Heart right ventricle (tissue), 16 donors: ENCODE results near the gene SMAP1. TPM values are rescaled to one million over a fixed set of nuclear protein-coding genes. Genes with fewer than 3 reads are reported as not detected.

ENCODE experiments used
- ATAC-seq, 8 donors: fragments of 200-7000 bp; cut with Tn5 transposase; one replicate each; pipeline ENCODE4 v1.9.1; 2020; ENCODE audit warnings: mild to moderate bottlenecking in 8 of 8, moderate library complexity in 8 of 8, moderate number of reproducible peaks in 1 of 8
- DNase-seq, 2 donors: peaks; one replicate each; pipeline ENCODE4 v3.0.0-alpha.2; 2020
- H3K27ac ChIP-seq, 10 donors: fragments of 200-600 bp; sonication (generic) in 2 of 10; one replicate each; pipeline versions ENCODE4 v1.5.0 to v1.8.0; 2020 to 2022; ENCODE audit warnings: mild to moderate bottlenecking in 3 of 10
- H3K27me3 ChIP-seq, 7 donors: fragments of 200-600 bp; one replicate each; pipeline ENCODE4 v1.8.0; 2021 to 2022; ENCODE audit warnings: mild to moderate bottlenecking in 2 of 7
- H3K36me3 ChIP-seq, 9 donors: fragments of 200-600 bp; sonication (generic) in 1 of 9; one replicate each; pipeline versions ENCODE4 v1.5.0 to v1.8.0; 2020 to 2022; ENCODE audit warnings: mild to moderate bottlenecking in 2 of 9
- H3K4me1 ChIP-seq, 9 donors: fragments of 200-600 bp; sonication (generic) in 1 of 9; one replicate each; pipeline versions ENCODE4 v1.5.0 to v1.8.0; 2020 to 2022; ENCODE audit warnings: mild to moderate bottlenecking in 4 of 9
- H3K4me3 ChIP-seq, 10 donors: fragments of 200-600 bp; sonication (generic) in 2 of 10; one replicate each; pipeline versions ENCODE4 v1.5.0 to v1.8.0; 2020 to 2022; ENCODE audit warnings: mild to moderate bottlenecking in 7 of 10, moderate library complexity in 2 of 10
- H3K9me3 ChIP-seq, 11 donors: fragments of 200-600 bp in 10 of 11; sonication (generic) in 2 of 11; one replicate each; pipeline versions ENCODE4 v1.5.0 to v1.8.0; 2013 to 2022; ENCODE audit warnings: mild to moderate bottlenecking in 2 of 11, control low read depth in 1 of 11, moderate library complexity in 1 of 11
- WGBS, 2 donors: extraction: QIAGEN DNeasy Blood & Tissue Kit; methylation state at CpG; one replicate each; pipeline ENCODE4 v1.1.7; 2013; ENCODE audit warnings: inconsistent platforms in 1 of 2; 5-methylcytosine and 5-hydroxymethylcytosine counted together
- intact Hi-C, 10 donors: fragments of 100-400 bp; cut with DNase I; formaldehyde crosslinking; loops; one replicate each; pipeline versions ENCODE4 v1.11.1 to v1.14.2; 2022
- polyA plus RNA-seq, 2 donors: library from polyadenylated mRNA; stranded (reverse); fragments of 200-250 nt; gene quantifications; one replicate each; pipeline ENCODE4 v1.2.3, GENCODE V29; 2013
- total RNA-seq, 10 donors: library from RNA; stranded (reverse); fragmentation: NEBNext Ultra II Directional in 3 of 10; extraction: Animal tissue kit (Norgen Biotek cat#: 25700) in 3 of 10; gene quantifications; one replicate each; pipeline versions ENCODE4 v1.2.1 to v1.2.4, GENCODE V29; 2021 to 2023
- TF ChIP-seq, protein P1 (sequence below), 9 donors: fragments of 200-600 bp; sonication (generic) in 2 of 9; IDR thresholded peaks; one replicate each; pipeline versions ENCODE4 v1.5.0 to v1.8.0; 2021 to 2022; ENCODE audit warnings: antibody characterized with exemption in 9 of 9, mild to moderate bottlenecking in 5 of 9, moderate library complexity in 1 of 9
- donor health status: Arrhythmogenic right ventricular cardiomyopathy.
- donor health status: ischemic (EF 13 %, LVEDD 7.1; RV severe dilation, severe dysfunction).
- donor health status: healthy with polysubstance abuse.
- donor health status: DM: no; HTN: yes; CAD: no.
- donor health status: DM: no; HTN: no; CAD: no.
- donor health status: ischemic (EF 25% LVEDD 6.9; RV normal size, moderate dysfunction).
- donor health status: ischemic (EF 25% LVEDD 5.7; RV mildly dilated, moderate dysfunction).
- donor health status: healthy.
- donor health status: DM: yes; HTN: yes; CAD: no.
- donor health status: Ischemic cardiomyopathy.
- donor health status: ischemic (EF 35%, LVEDD 5.7; RV mildly dilated, moderate dysfunction).
- donor health status: nonischemic (EF 11% LVEDD 7.7; RV severe dilation, severe dysfunction).
- donor health status: DM: yes; HTN: yes; CAD: no.
- donor health status: PGD.
- donor health status: ischemic (EF 29% LVEDD 5.4; RV normal size, mild dysfunction).
- donor health status: nonischemic (EF 23%, LVEDD 6.1; RV moderate dilation, normal function).

Gene SMAP1
- total and polyA plus RNA-seq, 12 donors, result 12.8 to 36.3 (median 30.3) TPM

- intact Hi-C loops, result loop anchor here in 5 of 10 donors (2.0 to 10.0 kb wide), 6 partner anchors 174 to 304 kb away; partner anchors contain the start of gene B3GAT2 (in 2 of the 5)
- no peak overlapping the region for H3K27ac ChIP-seq
- no peaks in the 10 kb centered on the region for H3K36me3 ChIP-seq
- 39 to 58% methylated on average over 2 of the region's 2 CpGs for WGBS, 2 donors
- no peak overlapping the region for H3K4me3 ChIP-seq
- ATAC-seq, result no peak
- peaks cover 0 to 6% (median 0%) of the 10 kb centered on the region in 11 donors for H3K9me3 ChIP-seq
- no peak for DNase-seq
- no peaks in the 10 kb centered on the region for H3K27me3 ChIP-seq
- TF ChIP-seq, protein P1, sequence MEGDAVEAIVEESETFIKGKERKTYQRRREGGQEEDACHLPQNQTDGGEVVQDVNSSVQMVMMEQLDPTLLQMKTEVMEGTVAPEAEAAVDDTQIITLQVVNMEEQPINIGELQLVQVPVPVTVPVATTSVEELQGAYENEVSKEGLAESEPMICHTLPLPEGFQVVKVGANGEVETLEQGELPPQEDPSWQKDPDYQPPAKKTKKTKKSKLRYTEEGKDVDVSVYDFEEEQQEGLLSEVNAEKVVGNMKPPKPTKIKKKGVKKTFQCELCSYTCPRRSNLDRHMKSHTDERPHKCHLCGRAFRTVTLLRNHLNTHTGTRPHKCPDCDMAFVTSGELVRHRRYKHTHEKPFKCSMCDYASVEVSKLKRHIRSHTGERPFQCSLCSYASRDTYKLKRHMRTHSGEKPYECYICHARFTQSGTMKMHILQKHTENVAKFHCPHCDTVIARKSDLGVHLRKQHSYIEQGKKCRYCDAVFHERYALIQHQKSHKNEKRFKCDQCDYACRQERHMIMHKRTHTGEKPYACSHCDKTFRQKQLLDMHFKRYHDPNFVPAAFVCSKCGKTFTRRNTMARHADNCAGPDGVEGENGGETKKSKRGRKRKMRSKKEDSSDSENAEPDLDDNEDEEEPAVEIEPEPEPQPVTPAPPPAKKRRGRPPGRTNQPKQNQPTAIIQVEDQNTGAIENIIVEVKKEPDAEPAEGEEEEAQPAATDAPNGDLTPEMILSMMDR (IDR thresholded peaks at IDR 0.05), result no peak
- H3K4me1 ChIP-seq, result peaks cover 0 to 30% (median 16%) of the 10 kb centered on the region in 9 donors
Measured at GRCh38 chr6:70708448-70708847, 40.8 kb downstream of the SMAP1 start.

GRCh38 chr6:70709826-70710225, 42.1 kb downstream of the SMAP1 start:
- intact Hi-C loops, result loop anchor here in 5 of 10 donors (2.0 to 10.0 kb wide), 6 partner anchors 172 to 302 kb away; partner anchors contain the start of gene B3GAT2 (in 2 of the 5)
- Histone ChIP-seq H3K4me1 (peaks cover 0 to 16% (median 9%) of the 10 kb centered on the region in 9 donors), H3K27me3 (no peaks in the 10 kb centered on the region), H3K36me3 (no peaks in the 10 kb centered on the region), H3K4me3 (no peak overlapping the region), H3K9me3 (peaks cover 0 to 20% (median 13%) of the 10 kb centered on the region in 11 donors), H3K27ac (no peak overlapping the region)
- WGBS, 2 donors, result 96 to 97% methylated on average over 3 of the region's 3 CpGs
- TF ChIP-seq, protein P1 (IDR thresholded peaks at IDR 0.05), result no peak
- DNase-seq (no peak), ATAC-seq (no peak)

DNA sequence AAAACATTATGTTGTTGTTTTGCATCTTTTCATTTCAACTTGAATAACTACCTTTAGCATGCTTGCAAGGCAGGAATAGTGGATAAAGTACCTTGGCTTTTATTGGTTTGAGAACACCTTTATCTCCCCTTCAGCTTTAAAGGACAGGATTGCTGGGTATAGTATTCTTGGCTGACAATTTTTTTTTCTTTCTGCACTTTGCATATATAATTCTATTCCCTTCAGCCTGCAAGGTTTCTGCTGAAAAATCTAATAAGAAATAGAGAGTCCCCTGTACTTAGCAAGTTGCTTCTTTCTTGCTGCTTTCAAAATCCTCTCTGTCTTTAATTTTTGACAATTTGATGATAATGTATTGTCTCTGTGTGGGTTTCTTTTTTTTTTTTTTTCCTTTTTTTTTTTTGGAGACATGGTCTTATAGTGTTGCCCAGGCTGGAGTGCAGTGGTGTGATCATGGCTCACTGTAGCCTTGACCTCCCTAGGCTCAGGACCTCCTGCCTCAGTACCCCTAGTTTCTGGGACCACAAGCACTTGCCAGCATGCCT, 47.1 kb downstream of the SMAP1 start:
- no peak overlapping the region for H3K4me3 ChIP-seq
- no peak for DNase-seq
- no peaks in the 10 kb centered on the region for H3K36me3 ChIP-seq
- intact Hi-C loops, result no loop called here
- TF ChIP-seq, protein P1 (IDR thresholded peaks at IDR 0.05), result no peak
- no peak overlapping the region for H3K27ac ChIP-seq
- no peaks in the 10 kb centered on the region for H3K27me3 ChIP-seq
- ATAC-seq, result no peak
- H3K4me1 ChIP-seq, result peaks cover 0 to 23% (median 16%) of the 10 kb centered on the region in 9 donors
- peaks cover 0 to 24% (median 20%) of the 10 kb centered on the region in 11 donors for H3K9me3 ChIP-seq

DNA sequence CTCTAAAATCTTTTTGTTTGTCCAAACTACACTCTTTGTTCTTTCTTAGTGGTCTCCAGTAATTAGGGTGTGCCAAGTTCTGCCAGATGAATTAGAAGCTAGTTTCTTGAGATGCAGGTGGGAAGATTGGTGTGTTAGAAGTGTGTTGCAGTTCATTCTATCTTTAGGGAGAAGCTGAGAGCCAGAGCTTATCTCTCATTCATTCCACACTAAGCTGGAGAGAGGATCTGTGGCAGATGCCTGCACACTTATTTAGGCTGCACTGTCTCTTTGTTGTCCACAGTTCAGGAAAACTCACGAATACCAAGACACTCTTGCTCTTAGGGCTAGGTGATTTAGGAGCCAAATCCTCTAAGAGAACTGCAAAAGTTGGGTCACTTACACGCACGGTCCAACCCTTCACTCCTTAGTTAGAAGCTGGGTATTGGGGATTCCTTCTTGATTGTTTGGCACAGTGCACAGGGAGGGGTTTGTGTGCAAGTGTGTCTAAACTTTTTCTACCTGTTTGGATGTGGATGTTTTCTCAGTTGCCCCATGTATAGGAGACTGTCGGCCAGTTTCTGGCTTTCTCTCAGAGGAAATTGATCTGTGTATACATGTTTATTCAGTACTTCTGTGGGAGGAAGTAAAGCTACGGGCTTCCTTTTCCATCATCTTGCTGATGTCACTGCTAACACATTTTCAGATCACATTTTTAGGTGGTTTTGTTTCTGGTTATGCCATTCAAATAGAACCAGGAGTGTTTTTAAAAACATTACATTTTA, 49.5 kb downstream of the SMAP1 start:
- TF ChIP-seq, protein P1 (IDR thresholded peaks at IDR 0.05), result no peak
- H3K9me3 ChIP-seq, result peaks cover 0 to 24% (median 20%) of the 10 kb centered on the region in 11 donors
- no peak for DNase-seq
- ATAC-seq, result peak in 4 of 8 donors; percentile 33 to 52 (median 36)
- H3K4me3 ChIP-seq, result no peak overlapping the region
- peaks cover 0 to 23% (median 15%) of the 10 kb centered on the region in 9 donors for H3K4me1 ChIP-seq
- H3K27ac ChIP-seq, result no peak overlapping the region
- H3K36me3 ChIP-seq, result no peaks in the 10 kb centered on the region
- intact Hi-C loops, result no loop called here
- 52 to 63% methylated on average over 5 of the region's 5 CpGs for WGBS, 2 donors
- H3K27me3 ChIP-seq, result no peaks in the 10 kb centered on the region
